Measurements from ENCODE around the gene KCND2.
A peak's percentile ranks its signal among the peaks of the same experiment; 100 is the strongest.

Gene KCND2

DNA sequence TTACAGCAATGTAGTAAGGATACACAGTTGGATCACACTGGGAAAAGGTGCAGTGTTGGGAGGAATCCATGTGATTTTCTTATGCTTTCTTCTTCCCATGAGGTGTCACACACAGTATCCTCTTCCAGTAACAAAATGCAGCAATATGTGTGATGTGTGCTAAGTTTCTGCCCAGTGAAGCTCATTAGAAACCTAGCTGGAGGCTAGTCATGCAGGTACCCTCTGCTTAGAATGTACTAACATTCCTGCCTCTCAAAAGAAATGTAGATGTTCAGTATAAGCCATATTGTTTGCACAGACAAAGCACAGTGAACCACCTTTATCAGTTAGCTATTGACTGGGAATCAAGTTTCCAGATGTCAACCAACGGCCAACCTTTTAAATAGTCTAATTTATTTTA, 12.9 kb upstream of the KCND2 start:
- TF ChIP-seq, protein P1, sequence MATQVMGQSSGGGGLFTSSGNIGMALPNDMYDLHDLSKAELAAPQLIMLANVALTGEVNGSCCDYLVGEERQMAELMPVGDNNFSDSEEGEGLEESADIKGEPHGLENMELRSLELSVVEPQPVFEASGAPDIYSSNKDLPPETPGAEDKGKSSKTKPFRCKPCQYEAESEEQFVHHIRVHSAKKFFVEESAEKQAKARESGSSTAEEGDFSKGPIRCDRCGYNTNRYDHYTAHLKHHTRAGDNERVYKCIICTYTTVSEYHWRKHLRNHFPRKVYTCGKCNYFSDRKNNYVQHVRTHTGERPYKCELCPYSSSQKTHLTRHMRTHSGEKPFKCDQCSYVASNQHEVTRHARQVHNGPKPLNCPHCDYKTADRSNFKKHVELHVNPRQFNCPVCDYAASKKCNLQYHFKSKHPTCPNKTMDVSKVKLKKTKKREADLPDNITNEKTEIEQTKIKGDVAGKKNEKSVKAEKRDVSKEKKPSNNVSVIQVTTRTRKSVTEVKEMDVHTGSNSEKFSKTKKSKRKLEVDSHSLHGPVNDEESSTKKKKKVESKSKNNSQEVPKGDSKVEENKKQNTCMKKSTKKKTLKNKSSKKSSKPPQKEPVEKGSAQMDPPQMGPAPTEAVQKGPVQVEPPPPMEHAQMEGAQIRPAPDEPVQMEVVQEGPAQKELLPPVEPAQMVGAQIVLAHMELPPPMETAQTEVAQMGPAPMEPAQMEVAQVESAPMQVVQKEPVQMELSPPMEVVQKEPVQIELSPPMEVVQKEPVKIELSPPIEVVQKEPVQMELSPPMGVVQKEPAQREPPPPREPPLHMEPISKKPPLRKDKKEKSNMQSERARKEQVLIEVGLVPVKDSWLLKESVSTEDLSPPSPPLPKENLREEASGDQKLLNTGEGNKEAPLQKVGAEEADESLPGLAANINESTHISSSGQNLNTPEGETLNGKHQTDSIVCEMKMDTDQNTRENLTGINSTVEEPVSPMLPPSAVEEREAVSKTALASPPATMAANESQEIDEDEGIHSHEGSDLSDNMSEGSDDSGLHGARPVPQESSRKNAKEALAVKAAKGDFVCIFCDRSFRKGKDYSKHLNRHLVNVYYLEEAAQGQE (IDR thresholded peaks at IDR 0.05; ENCODE audit: low read depth): no peak
- TF ChIP-seq TAF1 (IDR thresholded peaks at IDR 0.05; ENCODE audit: low read depth): no peak

DNA sequence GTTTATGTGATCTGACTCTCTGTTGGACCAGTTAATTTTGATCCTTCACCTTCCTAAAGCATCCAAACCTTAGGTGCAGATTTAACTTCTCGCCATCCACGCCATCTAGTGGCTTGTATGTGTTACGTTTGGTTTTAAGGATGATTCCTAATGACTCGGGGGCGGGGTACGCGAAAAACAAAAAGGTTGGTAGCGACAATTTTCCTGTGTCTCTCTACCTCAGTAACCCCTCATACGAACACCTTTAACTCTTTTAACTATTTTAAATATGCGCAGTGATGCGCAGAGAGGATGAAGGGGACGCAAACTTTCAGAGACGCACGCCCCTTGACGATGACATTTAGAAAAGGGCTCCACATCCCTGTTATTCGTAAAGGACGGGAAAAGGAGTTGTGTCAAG, 714 bp upstream of the KCND2 start:
- no peak for TF ChIP-seq FOXM1 (IDR thresholded peaks at IDR 0.05; ENCODE audit: borderline replicate concordance, low read depth)
- peak; percentile 71 for TF ChIP-seq RAD21 (IDR thresholded peaks at IDR 0.05; ENCODE audit: low read depth)
- TF ChIP-seq, protein P2, sequence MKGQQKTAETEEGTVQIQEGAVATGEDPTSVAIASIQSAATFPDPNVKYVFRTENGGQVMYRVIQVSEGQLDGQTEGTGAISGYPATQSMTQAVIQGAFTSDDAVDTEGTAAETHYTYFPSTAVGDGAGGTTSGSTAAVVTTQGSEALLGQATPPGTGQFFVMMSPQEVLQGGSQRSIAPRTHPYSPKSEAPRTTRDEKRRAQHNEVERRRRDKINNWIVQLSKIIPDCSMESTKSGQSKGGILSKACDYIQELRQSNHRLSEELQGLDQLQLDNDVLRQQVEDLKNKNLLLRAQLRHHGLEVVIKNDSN (IDR thresholded peaks at IDR 0.05): no peak
- no peak for TF ChIP-seq ZBTB7A (IDR thresholded peaks at IDR 0.05; ENCODE audit: low read depth)
- TF ChIP-seq, protein P3, sequence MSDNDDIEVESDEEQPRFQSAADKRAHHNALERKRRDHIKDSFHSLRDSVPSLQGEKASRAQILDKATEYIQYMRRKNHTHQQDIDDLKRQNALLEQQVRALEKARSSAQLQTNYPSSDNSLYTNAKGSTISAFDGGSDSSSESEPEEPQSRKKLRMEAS (IDR thresholded peaks at IDR 0.05): no peak

DNA sequence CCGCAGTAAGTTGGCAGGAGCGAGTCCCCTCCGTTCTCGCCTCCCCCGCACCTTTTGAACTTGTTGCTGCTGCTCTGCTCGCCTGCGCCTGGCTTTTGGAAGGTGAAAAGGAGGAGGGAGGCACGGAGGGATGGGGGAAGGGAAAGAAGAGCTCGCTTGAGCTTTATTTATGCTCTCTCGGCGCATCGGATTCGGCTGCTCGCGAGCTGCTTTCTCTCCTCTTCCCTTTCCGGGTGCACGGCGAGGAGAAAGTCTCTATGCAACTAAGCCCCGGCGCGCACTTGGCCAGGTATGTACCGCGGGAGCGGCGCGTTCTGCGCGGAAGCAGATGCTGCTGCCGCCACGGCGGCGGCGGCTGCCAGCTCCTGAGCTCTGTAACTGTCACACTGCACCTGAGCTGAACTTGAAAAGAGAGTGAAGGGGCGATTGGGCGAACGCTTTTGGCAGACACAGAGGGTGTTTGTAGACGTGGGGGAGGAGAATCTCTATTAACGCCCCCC, 551 bp downstream of the KCND2 start:
- TF ChIP-seq, protein P1 (IDR thresholded peaks at IDR 0.05; ENCODE audit: low read depth): no peak
- no peak for TF ChIP-seq TAF1 (IDR thresholded peaks at IDR 0.05; ENCODE audit: low read depth)
- no peak for TF ChIP-seq EGR1 (IDR thresholded peaks at IDR 0.05)
- TF ChIP-seq, protein P3 (IDR thresholded peaks at IDR 0.05): no peak
- TF ChIP-seq CREB1 (IDR thresholded peaks at IDR 0.05; ENCODE audit: low read depth): no peak
- TF ChIP-seq, protein P2 (IDR thresholded peaks at IDR 0.05): no peak
- TF ChIP-seq ZBTB7A (IDR thresholded peaks at IDR 0.05; ENCODE audit: low read depth): no peak
- TF ChIP-seq NFIC (IDR thresholded peaks at IDR 0.05): no peak
- TF ChIP-seq TEAD4 (IDR thresholded peaks at IDR 0.05): no peak
- TF ChIP-seq TCF12 (IDR thresholded peaks at IDR 0.05; ENCODE audit: low read depth): no peak
- no peak for TF ChIP-seq FOXM1 (IDR thresholded peaks at IDR 0.05; ENCODE audit: borderline replicate concordance, low read depth)
- no peak for TF ChIP-seq YY1 (IDR thresholded peaks at IDR 0.05; ENCODE audit: low read depth)
- TF ChIP-seq EP300 (IDR thresholded peaks at IDR 0.05; ENCODE audit: borderline replicate concordance): no peak
- no peak for TF ChIP-seq CEBPB (IDR thresholded peaks at IDR 0.05)
- no peak for TF ChIP-seq RAD21 (IDR thresholded peaks at IDR 0.05; ENCODE audit: low read depth)

DNA sequence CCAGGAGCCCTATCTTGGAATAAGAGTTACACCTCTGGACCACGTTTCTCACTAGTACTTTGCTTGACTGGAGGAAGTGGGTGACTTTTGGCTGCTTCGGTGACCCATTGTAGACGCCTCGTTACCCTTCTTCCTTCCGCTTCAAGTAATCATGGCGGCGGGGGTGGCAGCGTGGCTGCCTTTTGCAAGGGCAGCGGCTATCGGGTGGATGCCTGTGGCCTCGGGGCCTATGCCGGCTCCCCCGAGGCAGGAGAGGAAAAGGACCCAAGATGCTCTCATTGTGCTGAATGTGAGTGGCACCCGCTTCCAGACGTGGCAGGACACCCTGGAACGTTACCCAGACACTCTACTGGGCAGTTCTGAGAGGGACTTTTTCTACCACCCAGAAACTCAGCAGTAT, 1.5 kb downstream of the KCND2 start:
- TF ChIP-seq, protein P2 (IDR thresholded peaks at IDR 0.05): no peak
- TF ChIP-seq, protein P3 (IDR thresholded peaks at IDR 0.05): no peak

DNA sequence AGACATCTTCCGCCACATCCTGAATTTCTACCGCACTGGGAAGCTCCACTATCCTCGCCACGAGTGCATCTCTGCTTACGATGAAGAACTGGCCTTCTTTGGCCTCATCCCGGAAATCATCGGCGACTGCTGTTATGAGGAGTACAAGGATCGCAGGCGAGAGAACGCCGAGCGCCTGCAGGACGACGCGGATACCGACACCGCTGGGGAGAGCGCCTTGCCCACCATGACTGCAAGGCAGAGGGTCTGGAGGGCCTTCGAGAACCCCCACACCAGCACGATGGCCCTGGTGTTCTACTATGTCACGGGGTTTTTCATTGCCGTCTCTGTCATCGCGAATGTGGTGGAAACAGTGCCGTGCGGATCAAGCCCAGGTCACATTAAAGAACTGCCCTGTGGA, 1.9 kb downstream of the KCND2 start:
- TF ChIP-seq ZBTB7A (IDR thresholded peaks at IDR 0.05; ENCODE audit: low read depth) (no peak), TEAD4 (IDR thresholded peaks at IDR 0.05) (no peak), CEBPB (IDR thresholded peaks at IDR 0.05) (no peak), TAF1 (IDR thresholded peaks at IDR 0.05; ENCODE audit: low read depth) (no peak), TCF12 (IDR thresholded peaks at IDR 0.05; ENCODE audit: low read depth) (no peak), EGR1 (IDR thresholded peaks at IDR 0.05) (no peak), NFIC (IDR thresholded peaks at IDR 0.05) (no peak)
- TF ChIP-seq, protein P3 (IDR thresholded peaks at IDR 0.05): no peak

DNA sequence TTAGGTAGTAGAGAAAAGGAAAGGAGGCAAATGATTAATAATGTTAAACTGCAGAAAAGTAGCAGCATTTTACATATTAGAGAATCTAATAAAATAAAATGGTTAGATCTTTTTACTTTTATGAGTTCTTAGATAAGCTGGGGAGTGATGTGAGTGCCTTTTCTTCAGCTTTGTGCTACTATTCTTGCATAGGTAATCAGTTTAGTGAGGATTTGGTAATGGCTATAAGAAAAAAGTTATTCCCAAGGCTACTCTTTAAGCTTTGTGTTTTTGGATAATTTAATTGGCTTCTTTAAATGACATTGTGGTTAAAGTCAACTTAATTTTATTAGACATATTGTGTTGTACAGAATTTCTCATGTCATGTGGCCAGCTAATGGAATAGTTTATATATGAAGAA, 3.7 kb downstream of the KCND2 start:
- TF ChIP-seq CEBPB (IDR thresholded peaks at IDR 0.05) (no peak), TCF12 (IDR thresholded peaks at IDR 0.05; ENCODE audit: low read depth) (no peak), EGR1 (IDR thresholded peaks at IDR 0.05) (no peak), ZBTB7A (IDR thresholded peaks at IDR 0.05; ENCODE audit: low read depth) (no peak), FOXM1 (IDR thresholded peaks at IDR 0.05; ENCODE audit: borderline replicate concordance, low read depth) (no peak), TAF1 (IDR thresholded peaks at IDR 0.05; ENCODE audit: low read depth) (no peak), RAD21 (IDR thresholded peaks at IDR 0.05; ENCODE audit: low read depth) (no peak), YY1 (IDR thresholded peaks at IDR 0.05; ENCODE audit: low read depth) (no peak)
